Measurements from ENCODE around the gene OSCP1. TPM values are rescaled to one million over a fixed set of nuclear protein-coding genes. Genes with fewer than 3 reads are reported as not detected.

Gene OSCP1
- total and polyA plus RNA-seq, 10 donors: 0.70 to 3.3 (median 1.4) TPM

DNA sequence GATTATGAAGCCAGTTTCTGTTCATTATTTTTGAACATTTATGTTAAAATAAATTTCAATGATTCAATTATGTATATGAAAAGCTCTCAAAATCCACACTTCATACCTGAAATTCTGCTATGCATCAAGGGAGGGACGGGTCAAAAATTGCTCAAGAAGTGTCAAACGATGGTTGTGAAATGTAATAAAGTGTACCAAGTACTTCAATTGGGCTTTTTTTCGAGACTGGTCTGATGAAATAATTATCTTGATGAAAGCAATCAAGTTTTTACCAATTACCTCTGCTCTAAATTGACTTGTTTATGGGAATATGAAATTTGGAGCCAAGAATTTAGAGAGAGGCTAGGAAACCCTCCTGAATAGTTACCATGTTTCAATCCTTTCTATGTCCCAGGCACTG, 7.9 kb downstream of the OSCP1 start:
- WGBS, 5 donors: 53 to 87% (median 67%) methylated on average over 3 of the region's 3 CpGs
- H3K4me1 ChIP-seq: peaks cover 0 to 13% (median 0%) of the 10 kb centered on the region in 6 donors
- H3K36me3 ChIP-seq: no peaks in the 10 kb centered on the region
- TF ChIP-seq POLR2A (IDR thresholded peaks at IDR 0.05): no peak
- TF ChIP-seq POLR2AphosphoS5 (IDR thresholded peaks at IDR 0.05): no peak
- TF ChIP-seq, protein P1, sequence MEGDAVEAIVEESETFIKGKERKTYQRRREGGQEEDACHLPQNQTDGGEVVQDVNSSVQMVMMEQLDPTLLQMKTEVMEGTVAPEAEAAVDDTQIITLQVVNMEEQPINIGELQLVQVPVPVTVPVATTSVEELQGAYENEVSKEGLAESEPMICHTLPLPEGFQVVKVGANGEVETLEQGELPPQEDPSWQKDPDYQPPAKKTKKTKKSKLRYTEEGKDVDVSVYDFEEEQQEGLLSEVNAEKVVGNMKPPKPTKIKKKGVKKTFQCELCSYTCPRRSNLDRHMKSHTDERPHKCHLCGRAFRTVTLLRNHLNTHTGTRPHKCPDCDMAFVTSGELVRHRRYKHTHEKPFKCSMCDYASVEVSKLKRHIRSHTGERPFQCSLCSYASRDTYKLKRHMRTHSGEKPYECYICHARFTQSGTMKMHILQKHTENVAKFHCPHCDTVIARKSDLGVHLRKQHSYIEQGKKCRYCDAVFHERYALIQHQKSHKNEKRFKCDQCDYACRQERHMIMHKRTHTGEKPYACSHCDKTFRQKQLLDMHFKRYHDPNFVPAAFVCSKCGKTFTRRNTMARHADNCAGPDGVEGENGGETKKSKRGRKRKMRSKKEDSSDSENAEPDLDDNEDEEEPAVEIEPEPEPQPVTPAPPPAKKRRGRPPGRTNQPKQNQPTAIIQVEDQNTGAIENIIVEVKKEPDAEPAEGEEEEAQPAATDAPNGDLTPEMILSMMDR (IDR thresholded peaks at IDR 0.05 in 8 of 11, conservative IDR thresholded peaks at IDR 0.05 in 3 of 11): no peak
- intact Hi-C loops (cut with DNase I; ENCODE audit: low total_unique reads): no loop called here
- DNase-seq: no peak
- no peak overlapping the region for H3K27ac ChIP-seq
- H3K4me3 ChIP-seq: no peak overlapping the region
- no peaks in the 10 kb centered on the region for H3K27me3 ChIP-seq (replicated peaks in 1 of 7)
- H3K9me3 ChIP-seq: no peaks in the 10 kb centered on the region

DNA sequence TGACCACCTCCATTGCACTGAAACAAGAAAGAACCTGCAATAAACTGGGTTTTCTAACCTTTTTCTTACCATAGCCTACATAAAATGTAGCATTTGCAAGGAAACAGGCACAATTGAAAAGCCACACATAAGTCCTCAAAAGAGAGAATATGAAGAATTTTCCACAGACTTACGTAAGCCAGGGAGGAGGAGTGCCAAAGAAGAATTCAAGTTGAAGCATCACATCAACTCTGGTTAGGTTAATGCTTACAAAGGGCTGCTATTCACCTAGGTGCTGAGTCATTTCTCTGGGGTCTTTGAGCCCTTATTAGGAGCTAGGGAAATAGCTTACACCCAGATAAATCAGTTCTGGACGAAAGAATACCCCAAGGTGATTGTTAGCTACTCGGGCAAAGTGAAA, 9.6 kb downstream of the OSCP1 start:
- TF ChIP-seq POLR2AphosphoS5 (IDR thresholded peaks at IDR 0.05): no peak
- TF ChIP-seq POLR2A (IDR thresholded peaks at IDR 0.05): no peak
- TF ChIP-seq, protein P1 (IDR thresholded peaks at IDR 0.05 in 8 of 11, conservative IDR thresholded peaks at IDR 0.05 in 3 of 11): no peak
- no peaks in the 10 kb centered on the region for H3K36me3 ChIP-seq
- intact Hi-C loops (cut with DNase I; ENCODE audit: low total_unique reads): no loop called here

DNA sequence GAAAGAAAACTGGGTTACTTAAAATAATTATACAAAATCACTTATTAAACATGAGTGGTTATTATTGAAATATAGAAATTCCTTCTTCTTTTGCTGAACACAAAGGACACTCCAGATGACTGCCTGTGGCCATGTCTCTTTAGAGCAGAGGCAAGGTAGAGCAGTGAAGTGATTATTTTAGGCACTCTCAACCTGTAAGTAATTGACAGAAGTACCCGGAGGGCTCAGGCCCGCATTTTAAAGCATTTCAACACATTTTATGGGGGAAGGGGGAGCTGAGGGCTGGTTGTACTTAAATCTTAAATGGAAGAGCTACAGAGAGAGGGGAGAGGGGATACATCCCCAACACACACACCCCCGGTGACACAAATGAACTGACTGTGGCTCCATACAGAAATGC, 10.2 kb downstream of the OSCP1 start:
- Histone ChIP-seq H3K4me1 (no peaks in the 10 kb centered on the region), H3K36me3 (no peaks in the 10 kb centered on the region), H3K9me3 (no peaks in the 10 kb centered on the region), H3K27ac (no peak overlapping the region), H3K27me3 (replicated peaks in 1 of 7) (no peaks in the 10 kb centered on the region), H3K4me3 (no peak overlapping the region)
- TF ChIP-seq POLR2A (IDR thresholded peaks at IDR 0.05) (no peak), POLR2AphosphoS5 (IDR thresholded peaks at IDR 0.05) (no peak)
- TF ChIP-seq, protein P1 (IDR thresholded peaks at IDR 0.05 in 8 of 11, conservative IDR thresholded peaks at IDR 0.05 in 3 of 11): no peak
- intact Hi-C loops (cut with DNase I; ENCODE audit: low total_unique reads): no loop called here
- 70 to 91% (median 86%) methylated on average over 3 of the region's 3 CpGs for WGBS, 5 donors
- DNase-seq: no peak

More for the DNA sequence above, 9.6 kb downstream of the OSCP1 start:
- no peak overlapping the region for H3K27ac ChIP-seq
- H3K4me1 ChIP-seq: no peaks in the 10 kb centered on the region
- H3K9me3 ChIP-seq: no peaks in the 10 kb centered on the region
- 81 to 98% (median 91%) methylated on average over 3 of the region's 3 CpGs for WGBS, 5 donors
- no peak overlapping the region for H3K4me3 ChIP-seq
- no peaks in the 10 kb centered on the region for H3K27me3 ChIP-seq (replicated peaks in 1 of 7)
- DNase-seq: no peak

DNA sequence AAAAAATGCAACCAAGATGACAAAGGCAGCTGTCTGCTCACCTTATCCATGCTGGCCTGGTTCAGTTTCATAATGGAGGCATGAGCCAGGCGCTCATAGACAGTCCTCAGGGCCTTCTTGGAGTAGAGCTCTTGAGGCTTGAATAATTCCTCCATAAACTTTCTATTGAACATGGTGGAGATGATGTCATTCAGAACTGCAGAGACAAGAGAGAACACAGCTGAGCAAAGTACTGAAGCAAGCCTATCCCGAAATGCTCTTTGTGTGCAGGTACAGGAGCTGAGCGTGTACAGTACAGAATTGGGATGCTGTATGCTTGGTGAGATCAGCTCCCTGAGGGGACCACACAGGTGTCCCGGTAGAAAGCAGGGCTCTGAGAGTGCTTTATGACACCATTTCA, 11.5 kb downstream of the OSCP1 start:
- no peaks in the 10 kb centered on the region for H3K4me1 ChIP-seq
- no peaks in the 10 kb centered on the region for H3K9me3 ChIP-seq
- TF ChIP-seq, protein P1 (IDR thresholded peaks at IDR 0.05 in 8 of 11, conservative IDR thresholded peaks at IDR 0.05 in 3 of 11): no peak
- TF ChIP-seq POLR2AphosphoS5 (IDR thresholded peaks at IDR 0.05): no peak
- TF ChIP-seq POLR2A (IDR thresholded peaks at IDR 0.05): no peak
- no peak for DNase-seq
- H3K27me3 ChIP-seq (replicated peaks in 1 of 7): no peaks in the 10 kb centered on the region
- no peak overlapping the region for H3K27ac ChIP-seq
- no peak overlapping the region for H3K4me3 ChIP-seq
- no peaks in the 10 kb centered on the region for H3K36me3 ChIP-seq
- intact Hi-C loops (cut with DNase I; ENCODE audit: low total_unique reads): no loop called here
- 93 to 97% (median 96%) methylated on average over 4 of the region's 4 CpGs for WGBS, 5 donors
